Panc1 (cell line): ENCODE results near the gene GDF7.

Experiments
- POLR2AphosphoS5 ChIP-seq: IDR thresholded peaks from 2 replicates; pipeline ENCODE4 v1.6.1; 2012; ENCODE audit warnings: mild to moderate bottlenecking, low read depth, low read length, moderate library complexity
- TF ChIP-seq, protein P1 (sequence below): fragments of 450-650 bp; IDR thresholded peaks from 2 replicates; pipeline ENCODE4 v1.5.1; 2017; ENCODE audit warnings: mild to moderate bottlenecking

DNA sequence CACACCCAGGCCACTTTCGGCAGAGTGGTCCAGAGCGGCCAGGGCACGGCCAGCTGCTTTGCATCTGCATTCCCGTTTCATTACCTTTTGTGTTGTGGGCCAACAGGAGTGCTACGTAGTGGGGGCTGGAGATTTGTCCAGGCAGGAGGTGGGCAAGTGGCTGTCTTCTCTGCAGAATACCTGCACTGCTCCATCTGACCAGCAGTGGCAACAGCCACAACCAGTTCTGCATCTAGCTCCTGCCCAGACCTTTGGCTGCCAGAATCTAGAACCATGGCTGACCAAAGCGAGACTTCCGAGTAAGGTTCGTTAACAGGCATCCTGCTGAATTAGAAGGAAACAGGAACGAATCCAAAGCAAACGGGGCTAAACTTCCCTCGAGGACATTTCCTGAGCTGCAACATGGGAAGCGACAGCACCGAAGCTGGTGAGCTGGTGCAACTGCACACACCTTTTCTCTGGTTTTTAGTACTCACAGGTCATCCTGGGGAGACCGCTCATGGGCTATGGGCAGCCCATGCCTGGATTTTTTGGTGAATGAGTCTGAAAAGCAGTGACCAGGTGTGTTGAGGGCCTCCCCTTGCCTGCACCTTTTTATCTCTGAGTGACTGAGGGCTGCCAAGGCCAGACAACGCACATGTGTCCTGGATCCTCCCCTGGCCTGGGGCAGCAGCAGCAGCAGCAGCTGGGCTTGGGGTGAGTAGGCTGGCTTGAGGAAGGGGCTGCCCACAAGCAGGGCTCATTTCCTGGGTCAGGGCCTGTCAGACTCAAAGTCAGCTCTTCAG, 10.5 kb downstream of the GDF7 start:
- no peak for TF ChIP-seq POLR2AphosphoS5
- TF ChIP-seq, protein P1, sequence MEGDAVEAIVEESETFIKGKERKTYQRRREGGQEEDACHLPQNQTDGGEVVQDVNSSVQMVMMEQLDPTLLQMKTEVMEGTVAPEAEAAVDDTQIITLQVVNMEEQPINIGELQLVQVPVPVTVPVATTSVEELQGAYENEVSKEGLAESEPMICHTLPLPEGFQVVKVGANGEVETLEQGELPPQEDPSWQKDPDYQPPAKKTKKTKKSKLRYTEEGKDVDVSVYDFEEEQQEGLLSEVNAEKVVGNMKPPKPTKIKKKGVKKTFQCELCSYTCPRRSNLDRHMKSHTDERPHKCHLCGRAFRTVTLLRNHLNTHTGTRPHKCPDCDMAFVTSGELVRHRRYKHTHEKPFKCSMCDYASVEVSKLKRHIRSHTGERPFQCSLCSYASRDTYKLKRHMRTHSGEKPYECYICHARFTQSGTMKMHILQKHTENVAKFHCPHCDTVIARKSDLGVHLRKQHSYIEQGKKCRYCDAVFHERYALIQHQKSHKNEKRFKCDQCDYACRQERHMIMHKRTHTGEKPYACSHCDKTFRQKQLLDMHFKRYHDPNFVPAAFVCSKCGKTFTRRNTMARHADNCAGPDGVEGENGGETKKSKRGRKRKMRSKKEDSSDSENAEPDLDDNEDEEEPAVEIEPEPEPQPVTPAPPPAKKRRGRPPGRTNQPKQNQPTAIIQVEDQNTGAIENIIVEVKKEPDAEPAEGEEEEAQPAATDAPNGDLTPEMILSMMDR: peak; percentile 40
